ENCODE measurements around the gene SRRM4.

GRCh38 chr12:119181944-119182343, 200.6 kb downstream of the SRRM4 start:
- TF ChIP-seq SIN3A (IDR thresholded peaks at IDR 0.05; ENCODE audit: borderline replicate concordance, insufficient read depth, low read length) (no peak), POLR2AphosphoS5 (IDR thresholded peaks at IDR 0.05; ENCODE audit: low read depth, low read length) (no peak), TAF1 (IDR thresholded peaks at IDR 0.05; ENCODE audit: borderline replicate concordance, insufficient read depth, low read length) (no peak)
